HFF-Myc (cell line): ENCODE measurements around the gene PDC.
A peak's percentile ranks its signal among the peaks of the same experiment; 100 is the strongest.

Experiments
- DNase-seq: peaks from one replicate; pipeline ENCODE4 v3.0.0-alpha.2; 2011; ENCODE audit warnings: low read depth; ENCODE audit errors: extremely low read depth
- H3K4me3 ChIP-seq: replicated peaks from 2 replicates; pipeline ENCODE4 v1.5.1; 2011; ENCODE audit warnings: low read depth, mild to moderate bottlenecking, control low read depth, low read length
- CTCF ChIP-seq: IDR thresholded peaks from 2 replicates; pipeline ENCODE4 v1.5.1; 2012; ENCODE audit warnings: mild to moderate bottlenecking, low read depth, low read length, control low read depth; ENCODE audit errors: missing control alignments

The PDC gene

GRCh38 chr1:186497651-186498050 lies 36.7 kb upstream of the PDC start:
- H3K4me3 ChIP-seq, result no peak overlapping the region
- no peak for TF ChIP-seq CTCF
- no peak for DNase-seq

- TF ChIP-seq CTCF, result no peak
Observed at GRCh38 chr1:186496171-186496851, 35.4 kb upstream of the PDC start.

GRCh38 chr1:186494832-186495271 lies 33.9 kb upstream of the PDC start:
- TF ChIP-seq CTCF, result no peak
- DNase-seq, result no peak
- no peak overlapping the region for H3K4me3 ChIP-seq

More at GRCh38 chr1:186496171-186496851, 35.4 kb upstream of the PDC start:
- no peak for DNase-seq
- no peak overlapping the region for H3K4me3 ChIP-seq

- DNase-seq, result no peak
- no peak for TF ChIP-seq CTCF
- no peak overlapping the region for H3K4me3 ChIP-seq
Observed at GRCh38 chr1:186492531-186493291, 31.8 kb upstream of the PDC start.

- no peak for TF ChIP-seq CTCF
- no peak overlapping the region for H3K4me3 ChIP-seq
- DNase-seq, result no peak
Observed at GRCh38 chr1:186491336-186491735, 30.4 kb upstream of the PDC start.

- peak; percentile 6 for TF ChIP-seq CTCF
- no peak overlapping the region for H3K4me3 ChIP-seq
- DNase-seq, result no peak
Observed at GRCh38 chr1:186487163-186487562, 26.2 kb upstream of the PDC start.
